Adipose tissue (tissue), 3 donors: ENCODE measurements around the gene ELMO2. TPM values are rescaled to one million over a fixed set of nuclear protein-coding genes. Genes with fewer than 3 reads are reported as not detected.
"Not testable (repeated sequence)": the region's sequence is repeated elsewhere in the genome, so short reads cannot be mapped to it uniquely, and the experiment has no call there.

Source experiments
- H3K27ac ChIP-seq: one replicate; pipeline ENCODE4 v1.5.1; 2013; ENCODE audit warnings: low read depth, low read length
- WGBS, 3 donors: extraction: QIAGEN DNeasy Blood & Tissue Kit; methylation state at CpG; one replicate each; pipeline ENCODE4 v1.1.7; 2013; 5-methylcytosine and 5-hydroxymethylcytosine counted together
- polyA plus RNA-seq, 3 donors: library from polyadenylated mRNA; stranded (reverse); fragments of 200-250 nt; gene quantifications; one replicate each; pipeline ENCODE4 v1.2.3, GENCODE V29; 2013
- donor health status: healthy with polysubstance abuse.
- donor health status: Bipolar disorder and iron deficiency.
- donor health status: healthy.

ELMO2 gene
- polyA plus RNA-seq, 3 donors: 13.0 to 22.8 (median 21.9) TPM

- no peak overlapping the region for H3K27ac ChIP-seq
- 48 to 81% (median 70%) methylated on average over 3 of the region's 3 CpGs for WGBS, 3 donors
These were observed 5.2 kb upstream of the ELMO2 start for GRCh38 chr20:46411637-46412036.

- 69 to 87% (median 86%) methylated on average over 5 of the region's 5 CpGs for WGBS, 3 donors
- H3K27ac ChIP-seq: no peak overlapping the region
These were observed 1.9 kb upstream of the ELMO2 start for GRCh38 chr20:46408281-46408731.

DNA sequence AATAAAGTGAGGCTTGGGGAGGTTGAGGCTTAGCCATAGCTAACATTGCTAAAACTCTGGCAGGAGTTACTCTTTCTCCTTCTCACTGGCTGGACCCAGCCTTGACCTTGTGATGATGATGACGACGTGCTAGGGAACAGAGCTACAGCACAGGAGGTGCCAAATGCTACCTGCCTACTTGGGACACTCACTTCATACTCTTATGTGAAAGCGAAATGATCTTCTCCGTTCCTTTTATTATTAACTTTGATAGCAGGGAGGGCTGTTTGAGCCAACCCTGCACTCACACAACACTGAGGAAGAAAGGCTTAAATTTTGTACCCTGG is 1.2 kb upstream of the ELMO2 start:
- WGBS, 3 donors: 33 to 76% (median 66%) methylated on average over 4 of the region's 4 CpGs
- H3K27ac ChIP-seq: no peak overlapping the region

DNA sequence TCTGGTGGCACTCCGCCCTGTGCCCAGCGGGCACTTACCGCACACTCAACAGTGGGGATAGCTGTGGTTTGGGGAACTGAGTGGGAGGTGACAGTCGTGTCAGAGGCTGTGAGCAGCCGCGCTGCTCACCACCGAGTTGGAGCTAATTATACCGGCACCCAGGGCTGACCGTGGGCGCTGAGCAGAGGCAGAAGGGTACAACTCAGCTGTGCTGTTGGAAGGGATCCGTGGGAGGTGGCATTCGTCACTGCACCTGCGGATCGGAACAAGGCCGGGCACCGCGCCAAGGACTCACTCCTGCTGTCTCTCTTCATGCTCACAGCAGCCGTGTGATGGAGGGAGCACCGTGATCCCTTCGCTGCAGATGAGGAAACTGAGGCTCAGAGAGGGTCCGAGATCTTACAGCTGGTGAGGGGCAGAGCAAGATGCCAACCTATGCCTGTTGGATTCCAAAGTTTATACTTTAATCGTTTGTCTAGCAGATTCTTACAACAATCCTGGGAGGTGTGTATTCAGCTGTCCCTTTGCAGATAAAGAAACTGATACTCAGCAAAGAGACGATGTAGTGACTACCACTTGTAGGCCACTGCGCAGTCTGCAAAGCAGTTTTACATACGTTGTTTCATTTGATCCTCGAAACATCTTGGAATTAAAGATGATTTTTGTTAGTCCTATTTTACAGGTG is 713 bp upstream of the ELMO2 start:
- no peak overlapping the region for H3K27ac ChIP-seq
- WGBS, 3 donors: 7 to 16% (median 15%) methylated on average over 26 of the region's 26 CpGs

GRCh38 chr20:46402331-46402811 is 4.0 kb downstream of the ELMO2 start:
- peak overlapping the region; percentile 41 for H3K27ac ChIP-seq
- WGBS, 3 donors: 21 to 37% (median 29%) methylated on average over 2 of the region's 2 CpGs

GRCh38 chr20:46401478-46401860 is 4.9 kb downstream of the ELMO2 start:
- 34 to 50% (median 40%) methylated on average over 2 of the region's 2 CpGs for WGBS, 3 donors
- H3K27ac ChIP-seq: peak overlapping the region; percentile 1

DNA sequence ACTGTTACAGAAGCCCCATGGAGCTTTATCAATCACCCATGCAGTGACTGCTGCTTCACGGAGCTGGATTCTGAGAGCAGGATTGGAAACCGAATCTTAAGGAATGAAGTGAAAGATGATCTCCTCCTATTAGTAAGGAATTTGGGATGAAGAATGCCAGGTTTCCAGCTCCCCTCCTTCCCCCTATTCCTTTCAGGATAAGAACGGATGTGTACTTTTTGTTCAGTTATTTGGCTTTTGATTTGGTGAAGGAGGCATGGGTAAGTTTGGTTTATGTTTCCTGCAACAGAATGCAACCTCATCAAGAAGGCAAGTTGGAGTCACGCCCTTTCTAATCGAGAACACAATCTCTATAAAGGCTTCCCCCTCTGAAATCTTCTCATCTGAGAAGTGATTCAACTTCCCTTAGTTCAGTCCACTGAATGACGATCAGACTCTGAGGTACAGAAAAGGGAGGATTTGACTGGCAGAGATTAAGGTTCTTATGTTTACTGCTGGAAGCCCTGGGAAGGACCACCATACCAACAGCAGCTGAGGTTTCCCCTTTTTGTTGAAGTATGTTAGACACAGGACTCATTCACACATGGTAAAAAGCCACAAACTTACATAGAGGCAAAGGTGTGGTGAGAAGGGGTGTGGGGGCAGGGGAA is 5.5 kb downstream of the ELMO2 start:
- WGBS, 3 donors: 10 to 16% (median 13%) methylated on average over 6 of the region's 6 CpGs
- H3K27ac ChIP-seq: peak overlapping the region; percentile 1

DNA sequence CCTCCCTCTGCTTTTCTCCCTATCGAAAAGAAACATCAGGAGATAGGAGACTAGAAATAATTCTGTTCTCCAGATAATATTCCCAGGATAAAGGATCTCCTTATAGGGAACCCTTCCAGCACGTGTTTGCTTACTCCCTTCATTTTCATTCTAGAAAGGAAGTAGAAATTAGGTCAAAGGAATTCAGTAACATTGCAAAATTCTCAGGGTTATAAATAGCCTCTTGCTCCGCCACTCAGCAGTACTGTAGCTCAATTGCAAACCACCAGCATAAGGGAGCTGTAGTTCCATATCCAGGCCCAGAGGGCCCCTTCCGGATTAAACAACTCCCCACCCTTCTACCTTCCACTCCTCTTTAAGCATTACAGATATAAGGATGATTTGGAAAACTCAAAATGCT is 6.2 kb downstream of the ELMO2 start:
- WGBS, 3 donors: 6 to 8% (median 8%) methylated on average over 4 of the region's 4 CpGs

DNA sequence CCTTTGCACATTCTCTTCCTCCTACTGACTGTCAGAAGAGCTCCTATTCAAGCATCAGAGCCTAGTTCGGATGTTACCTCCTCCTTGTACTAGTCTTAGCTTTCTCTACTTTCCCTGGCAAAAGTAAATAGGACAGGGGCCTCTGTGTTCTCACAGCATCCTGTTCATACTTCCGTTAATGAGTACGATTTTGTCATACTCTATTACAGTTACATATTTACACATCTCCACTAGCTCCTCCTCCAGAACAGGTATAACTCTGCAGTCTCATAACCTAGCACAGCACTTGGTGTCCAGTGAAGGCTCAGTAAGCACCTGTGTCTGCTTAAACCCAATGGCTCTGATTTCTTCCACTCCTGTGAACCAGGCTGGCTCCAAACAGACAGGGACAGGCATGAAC is 7.0 kb downstream of the ELMO2 start:
- peak overlapping the region; percentile 72 for H3K27ac ChIP-seq
- WGBS, 3 donors: 15 to 36% (median 35%) methylated on average over 3 of the region's 3 CpGs

More for the DNA sequence above, 6.2 kb downstream of the ELMO2 start:
- H3K27ac ChIP-seq: no peak overlapping the region

GRCh38 chr20:46398963-46399362 is 7.5 kb downstream of the ELMO2 start:
- 56 to 77% (median 67%) methylated on average over 3 of the region's 3 CpGs for WGBS, 3 donors
- H3K27ac ChIP-seq: peak overlapping the region; percentile 72

DNA sequence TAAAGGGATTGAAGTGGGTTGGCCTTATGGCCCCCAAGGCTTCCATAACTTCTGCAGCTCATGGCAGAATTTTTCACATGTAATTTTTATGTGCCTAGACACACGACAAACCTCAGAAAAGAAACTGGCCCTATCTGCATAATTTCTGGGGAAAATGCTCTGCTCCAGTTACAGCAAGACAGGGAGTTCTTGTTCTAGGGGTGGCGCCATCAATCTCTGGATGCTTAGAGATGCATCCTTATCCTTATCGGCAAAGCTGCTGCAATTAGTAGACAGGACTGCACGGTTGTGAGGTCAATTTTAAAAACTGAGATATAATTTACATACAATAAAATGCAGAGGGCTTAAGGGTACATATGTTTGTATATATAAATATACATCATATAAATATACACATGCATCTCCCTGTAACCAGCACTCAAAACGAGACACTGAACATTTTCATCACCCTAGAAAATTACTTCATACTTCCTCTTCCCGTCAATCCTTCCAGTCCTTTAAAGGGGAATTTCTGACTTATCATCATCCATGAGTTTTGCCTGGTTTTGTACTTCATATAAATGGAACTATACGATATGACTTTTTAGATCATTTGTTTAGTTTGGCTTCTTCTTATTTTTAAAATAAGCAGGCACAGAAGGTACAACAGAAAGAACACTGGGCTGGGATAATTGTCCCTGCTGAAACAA is 10.2 kb downstream of the ELMO2 start:
- WGBS, 3 donors: 64 to 72% (median 64%) methylated on average over 7 of the region's 7 CpGs
- no peak overlapping the region for H3K27ac ChIP-seq

GRCh38 chr20:46394872-46395760 is 11.3 kb downstream of the ELMO2 start:
- no peak overlapping the region for H3K27ac ChIP-seq
- 44 to 67% (median 64%) methylated on average over 11 of the region's 11 CpGs for WGBS, 3 donors

DNA sequence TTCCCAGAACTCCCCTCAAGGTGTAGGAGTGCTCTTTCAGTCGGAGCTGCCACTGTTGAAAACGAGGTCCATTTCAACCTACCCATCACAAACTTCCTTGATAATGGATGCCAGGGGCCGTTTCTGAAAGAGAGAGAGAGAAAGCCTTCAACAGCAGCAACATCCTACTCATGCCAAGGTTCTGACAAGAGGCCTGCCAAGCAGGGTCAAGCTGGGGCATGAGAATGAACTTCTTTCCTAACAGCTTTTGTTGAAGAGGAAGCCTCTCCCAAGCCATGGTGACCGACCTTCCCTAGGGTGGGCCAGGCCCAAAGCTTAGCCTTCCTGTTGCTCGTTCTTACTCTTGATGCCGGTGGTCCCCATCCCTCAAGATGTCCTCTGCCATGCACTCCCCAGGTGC is 12.4 kb downstream of the ELMO2 start:
- no peak overlapping the region for H3K27ac ChIP-seq
- 64 to 82% (median 76%) methylated on average over 6 of the region's 6 CpGs for WGBS, 3 donors

GRCh38 chr20:46388937-46389336 is 17.5 kb downstream of the ELMO2 start:
- 86 to 87% (median 87%) methylated on average over 10 of the region's 10 CpGs for WGBS, 3 donors
- H3K27ac ChIP-seq: no peak overlapping the region

- WGBS, 3 donors: 74 to 90% (median 82%) methylated on average over 5 of the region's 5 CpGs
- H3K27ac ChIP-seq: no peak overlapping the region
These were observed 18.1 kb downstream of the ELMO2 start for GRCh38 chr20:46388201-46388836.

DNA sequence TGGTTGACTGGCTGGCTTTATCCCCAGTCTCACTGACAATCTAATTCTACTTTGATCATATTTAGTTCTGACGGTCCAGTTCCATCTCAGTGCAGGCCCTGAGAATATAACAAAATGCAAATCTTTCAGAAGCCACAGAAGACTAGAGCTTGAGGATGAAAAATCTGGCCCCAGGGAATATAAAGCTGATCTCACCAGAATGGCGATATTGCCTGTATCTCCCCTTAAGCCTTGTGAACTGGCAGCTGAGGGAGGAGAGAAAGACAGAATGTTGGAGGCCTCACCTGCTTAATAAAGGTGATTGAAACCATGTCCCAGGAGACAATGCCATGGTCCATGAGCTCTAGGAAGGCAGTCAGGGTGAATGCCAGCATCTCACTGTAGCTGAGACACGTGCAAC is 19.4 kb downstream of the ELMO2 start:
- WGBS, 3 donors: 87 to 97% (median 90%) methylated on average over 3 of the region's 3 CpGs
- H3K27ac ChIP-seq: not testable (repeated sequence)

- no peak overlapping the region for H3K27ac ChIP-seq
- WGBS, 3 donors: 94 to 96% (median 94%) methylated on average over 2 of the region's 2 CpGs
These were observed 27.9 kb downstream of the ELMO2 start for GRCh38 chr20:46378412-46379009.

- 82 to 92% (median 86%) methylated on average over 7 of the region's 7 CpGs for WGBS, 3 donors
- no peak overlapping the region for H3K27ac ChIP-seq
These were observed 28.9 kb downstream of the ELMO2 start for GRCh38 chr20:46377518-46377917.
